Measurements from ENCODE around the gene HMG20A.

GRCh38 chr15:77417602-77418001 lies 3.1 kb upstream of the HMG20A start:
- TF ChIP-seq CTCF (IDR thresholded peaks at IDR 0.05) (no peak), POLR2A (IDR thresholded peaks at IDR 0.05) (no peak), EP300 (IDR thresholded peaks at IDR 0.05) (no peak)
